GM12892 (cell line): ENCODE measurements around the gene EXD1.

Experiments
- POLR2A ChIP-seq: IDR thresholded peaks from 2 replicates; pipeline ENCODE4 v1.6.1; 2011; ENCODE audit warnings: low read depth, low read length, control low read depth
- TAF1 ChIP-seq: IDR thresholded peaks from 2 replicates; pipeline ENCODE4 v1.6.1; 2011; ENCODE audit warnings: low read depth, mild to moderate bottlenecking, control low read depth, low read length, borderline replicate concordance

GRCh38 chr15:41133454-41133853 lies 97.1 kb downstream of the EXD1 start:
- TF ChIP-seq POLR2A (no peak), TAF1 (no peak)
